PC-9 (cell line): ENCODE data around the gene GEN1.

ENCODE experiments used
- EZH2 ChIP-seq: fragments of 200-600 bp; sonication (generic); IDR thresholded peaks from 2 replicates; pipeline ENCODE4 v1.8.0; 2017; ENCODE audit warnings: antibody characterized with exemption, low read depth
- TF ChIP-seq, protein P1 (sequence below): fragments of 200-600 bp; sonication (generic); conservative IDR thresholded peaks from 2 replicates; pipeline ENCODE4 v1.6.1; 2017; ENCODE audit warnings: mixed run types, antibody characterized with exemption, mild to moderate bottlenecking, moderate library complexity

DNA sequence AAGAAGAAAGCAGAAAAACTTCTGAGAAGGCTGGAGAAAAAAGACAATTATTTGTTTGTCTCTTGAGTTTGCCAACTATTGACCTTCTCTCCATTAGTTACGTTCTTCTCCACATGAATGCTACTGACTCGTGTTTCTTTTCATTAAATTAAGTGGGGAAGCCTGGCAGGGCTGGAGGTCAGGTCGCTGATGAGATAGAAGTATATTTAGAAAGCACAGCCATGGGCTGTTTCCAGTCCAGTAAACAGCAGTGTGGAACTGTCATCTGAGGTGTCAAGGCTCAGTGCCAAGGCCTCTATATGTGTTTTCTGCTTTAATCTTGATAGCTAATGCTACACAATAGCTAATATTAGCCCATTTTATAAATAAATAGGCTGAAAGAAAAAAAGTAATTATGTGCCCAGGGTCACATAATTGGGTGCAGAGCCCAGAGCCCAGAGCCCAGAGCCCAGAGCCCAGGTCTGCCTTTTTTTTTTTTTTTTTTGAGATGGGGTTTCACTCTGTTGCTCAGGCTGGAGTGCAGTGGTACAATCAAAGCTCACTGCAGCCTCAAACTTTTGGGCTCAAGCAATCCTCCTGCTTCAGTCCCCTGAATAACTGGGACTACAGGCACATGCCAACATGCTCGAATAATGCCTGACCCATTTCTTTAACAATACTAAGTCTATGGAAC, 68.6 kb downstream of the GEN1 start:
- TF ChIP-seq, protein P1, sequence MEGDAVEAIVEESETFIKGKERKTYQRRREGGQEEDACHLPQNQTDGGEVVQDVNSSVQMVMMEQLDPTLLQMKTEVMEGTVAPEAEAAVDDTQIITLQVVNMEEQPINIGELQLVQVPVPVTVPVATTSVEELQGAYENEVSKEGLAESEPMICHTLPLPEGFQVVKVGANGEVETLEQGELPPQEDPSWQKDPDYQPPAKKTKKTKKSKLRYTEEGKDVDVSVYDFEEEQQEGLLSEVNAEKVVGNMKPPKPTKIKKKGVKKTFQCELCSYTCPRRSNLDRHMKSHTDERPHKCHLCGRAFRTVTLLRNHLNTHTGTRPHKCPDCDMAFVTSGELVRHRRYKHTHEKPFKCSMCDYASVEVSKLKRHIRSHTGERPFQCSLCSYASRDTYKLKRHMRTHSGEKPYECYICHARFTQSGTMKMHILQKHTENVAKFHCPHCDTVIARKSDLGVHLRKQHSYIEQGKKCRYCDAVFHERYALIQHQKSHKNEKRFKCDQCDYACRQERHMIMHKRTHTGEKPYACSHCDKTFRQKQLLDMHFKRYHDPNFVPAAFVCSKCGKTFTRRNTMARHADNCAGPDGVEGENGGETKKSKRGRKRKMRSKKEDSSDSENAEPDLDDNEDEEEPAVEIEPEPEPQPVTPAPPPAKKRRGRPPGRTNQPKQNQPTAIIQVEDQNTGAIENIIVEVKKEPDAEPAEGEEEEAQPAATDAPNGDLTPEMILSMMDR: no peak
- no peak for TF ChIP-seq EZH2
